Activated naive CD8-positive, alpha-beta T cell treated with anti-CD3 and anti-CD28 coated beads, Interleukin-2, amount 50 U/mL, for 24 hours (primary cell): Measurements from ENCODE around the gene USP6.
"Not testable (repeated sequence)": the region's sequence is repeated elsewhere in the genome, so short reads cannot be mapped to it uniquely, and the experiment has no call there.

Experiments
- ATAC-seq: fragments of 150-1000 bp; cut with Tn5 transposase; one replicate; pipeline ENCODE4 v1.10.0; 2021
- DNase-seq: peaks from one replicate; pipeline ENCODE4 v3.0.0; 2021
- H3K27ac Mint-ChIP-seq: one replicate; pipeline ENCODE4 v1.8.0; 2021; ENCODE audit warnings: mild to moderate bottlenecking, mixed read lengths
- H3K27me3 Mint-ChIP-seq: one replicate; pipeline ENCODE4 v1.8.0; 2021; ENCODE audit warnings: mixed read lengths
- H3K36me3 Mint-ChIP-seq: one replicate; pipeline ENCODE4 v1.8.0; 2021; ENCODE audit warnings: low read depth, mixed read lengths
- H3K4me1 Mint-ChIP-seq: one replicate; pipeline ENCODE4 v1.8.0; 2021; ENCODE audit warnings: mixed read lengths
- H3K4me3 Mint-ChIP-seq: one replicate; pipeline ENCODE4 v1.8.0; 2021; ENCODE audit warnings: mild to moderate bottlenecking, moderate library complexity, mixed read lengths
- H3K9me3 Mint-ChIP-seq: one replicate; pipeline ENCODE4 v1.8.0; 2021; ENCODE audit warnings: mixed read lengths

The USP6 gene

GRCh38 chr17:5115673-5116651, at the start of gene USP6:
Gene USP6 (plus strand): TSS chr17:5116032. CDS start chr17:5130368, 14,336 bp downstream.
- Mint-ChIP-seq H3K27me3 (peaks cover 38% of the 10 kb centered on the region), H3K4me1 (peaks cover 17% of the 10 kb centered on the region), H3K27ac (no peak within 1 kb of the TSS), H3K9me3 (no peaks in the 10 kb centered on the region), H3K4me3 (no peak within 1 kb of the TSS), H3K36me3 (peaks cover 22% of the 10 kb centered on the region)
- DNase-seq (no peak), ATAC-seq (no peak)

- no peaks in the 10 kb centered on the region for H3K4me1 Mint-ChIP-seq
These were observed 47.6 kb upstream of the USP6 start for GRCh38 chr17:5068236-5068635.

GRCh38 chr17:5069724-5070123, 46.1 kb upstream of the USP6 start:
- Mint-ChIP-seq H3K27me3 (no peaks in the 10 kb centered on the region), H3K9me3 (no peaks in the 10 kb centered on the region), H3K27ac (no peak overlapping the region), H3K4me1 (no peaks in the 10 kb centered on the region), H3K4me3 (no peak overlapping the region), H3K36me3 (no peaks in the 10 kb centered on the region)
- ATAC-seq (no peak), DNase-seq (no peak)

More at GRCh38 chr17:5068236-5068635, 47.6 kb upstream of the USP6 start:
- Mint-ChIP-seq H3K9me3 (no peaks in the 10 kb centered on the region), H3K27me3 (no peaks in the 10 kb centered on the region), H3K27ac (no peak overlapping the region), H3K36me3 (no peaks in the 10 kb centered on the region), H3K4me3 (no peak overlapping the region)
- DNase-seq = no peak
- no peak for ATAC-seq

GRCh38 chr17:5075472-5075871, 40.4 kb upstream of the USP6 start:
- not testable (repeated sequence) for H3K27me3 Mint-ChIP-seq, H3K27ac Mint-ChIP-seq, ATAC-seq, DNase-seq, H3K4me3 Mint-ChIP-seq, H3K9me3 Mint-ChIP-seq
- H3K4me1 Mint-ChIP-seq = peaks cover 26% of the 10 kb centered on the region
- peaks cover 11% of the 10 kb centered on the region for H3K36me3 Mint-ChIP-seq

GRCh38 chr17:5077275-5077674, 38.6 kb upstream of the USP6 start:
- peaks cover 30% of the 10 kb centered on the region for H3K4me1 Mint-ChIP-seq
- not testable (repeated sequence) for H3K27me3 Mint-ChIP-seq, DNase-seq, H3K9me3 Mint-ChIP-seq, ATAC-seq
- peak overlapping the region; percentile 90 for H3K27ac Mint-ChIP-seq
- peaks cover 21% of the 10 kb centered on the region for H3K36me3 Mint-ChIP-seq
- peak overlapping the region; percentile 80 for H3K4me3 Mint-ChIP-seq

GRCh38 chr17:5077781-5078105, 38.1 kb upstream of the USP6 start:
- Mint-ChIP-seq H3K4me3 (peak overlapping the region; percentile 80), H3K27me3 (no peaks in the 10 kb centered on the region), H3K27ac (peak overlapping the region; percentile 90), H3K36me3 (peaks cover 24% of the 10 kb centered on the region), H3K4me1 (peaks cover 30% of the 10 kb centered on the region), H3K9me3 (peaks cover 9% of the 10 kb centered on the region)
- DNase-seq (no peak), ATAC-seq (no peak)

GRCh38 chr17:5078106-5079028, 37.5 kb upstream of the USP6 start, which contains the start of gene ZFP3:
Gene ZFP3 (plus strand): TSS chr17:5078467. CDS start chr17:5091505, 13,038 bp downstream.
- H3K9me3 Mint-ChIP-seq = peaks cover 12% of the 10 kb centered on the region
- peak; percentile 91 for ATAC-seq
- DNase-seq = peak; percentile 78
- peaks cover 29% of the 10 kb centered on the region for H3K36me3 Mint-ChIP-seq
- H3K27ac Mint-ChIP-seq = peak within 1 kb of the TSS; percentile 90
- peak within 1 kb of the TSS; percentile 80 for H3K4me3 Mint-ChIP-seq
- peaks cover 30% of the 10 kb centered on the region for H3K4me1 Mint-ChIP-seq
- no peaks in the 10 kb centered on the region for H3K27me3 Mint-ChIP-seq

GRCh38 chr17:5080591-5080990, 35.2 kb upstream of the USP6 start:
- H3K9me3 Mint-ChIP-seq = peaks cover 21% of the 10 kb centered on the region
- H3K4me1 Mint-ChIP-seq = peaks cover 30% of the 10 kb centered on the region
- no peaks in the 10 kb centered on the region for H3K27me3 Mint-ChIP-seq
- no peak overlapping the region for H3K4me3 Mint-ChIP-seq
- no peak overlapping the region for H3K27ac Mint-ChIP-seq
- DNase-seq = no peak
- no peak for ATAC-seq
- H3K36me3 Mint-ChIP-seq = peaks cover 43% of the 10 kb centered on the region

- Mint-ChIP-seq H3K36me3 (peaks cover 82% of the 10 kb centered on the region), H3K4me3 (no peak overlapping the region), H3K9me3 (peaks cover 69% of the 10 kb centered on the region), H3K27ac (no peak overlapping the region), H3K4me1 (peaks cover 7% of the 10 kb centered on the region), H3K27me3 (peaks cover 11% of the 10 kb centered on the region)
- no peak for DNase-seq
- no peak for ATAC-seq
These were observed 23.4 kb upstream of the USP6 start for GRCh38 chr17:5092218-5093010.

- Mint-ChIP-seq H3K4me3 (peak overlapping the region; percentile 58), H3K36me3 (peaks cover 44% of the 10 kb centered on the region), H3K9me3 (peaks cover 44% of the 10 kb centered on the region), H3K27me3 (peaks cover 18% of the 10 kb centered on the region), H3K4me1 (peaks cover 8% of the 10 kb centered on the region), H3K27ac (no peak overlapping the region)
- DNase-seq = no peak
- ATAC-seq = no peak
These were observed 19.1 kb upstream of the USP6 start for GRCh38 chr17:5096731-5097100.

GRCh38 chr17:5097101-5097834, 18.6 kb upstream of the USP6 start:
- peaks cover 38% of the 10 kb centered on the region for H3K9me3 Mint-ChIP-seq
- H3K27ac Mint-ChIP-seq = no peak overlapping the region
- H3K4me1 Mint-ChIP-seq = peaks cover 8% of the 10 kb centered on the region
- peaks cover 38% of the 10 kb centered on the region for H3K36me3 Mint-ChIP-seq
- H3K4me3 Mint-ChIP-seq = peak overlapping the region; percentile 58
- peaks cover 18% of the 10 kb centered on the region for H3K27me3 Mint-ChIP-seq
- DNase-seq (peak; percentile 31), ATAC-seq (no peak)

- Mint-ChIP-seq H3K27me3 (peaks cover 18% of the 10 kb centered on the region), H3K36me3 (peaks cover 25% of the 10 kb centered on the region), H3K4me1 (peaks cover 8% of the 10 kb centered on the region), H3K9me3 (peaks cover 25% of the 10 kb centered on the region), H3K4me3 (no peak overlapping the region), H3K27ac (no peak overlapping the region)
- ATAC-seq = no peak
- DNase-seq = no peak
These were observed 16.6 kb upstream of the USP6 start for GRCh38 chr17:5099271-5099670.

GRCh38 chr17:5100832-5101231, 15.0 kb upstream of the USP6 start:
- Mint-ChIP-seq H3K9me3 (peaks cover 17% of the 10 kb centered on the region), H3K27me3 (peaks cover 18% of the 10 kb centered on the region), H3K4me3 (no peak overlapping the region), H3K27ac (no peak overlapping the region), H3K36me3 (peaks cover 28% of the 10 kb centered on the region), H3K4me1 (peaks cover 8% of the 10 kb centered on the region)
- no peak for ATAC-seq
- no peak for DNase-seq
